ENCODE data around the gene CPED1. TPM values are rescaled to one million over a fixed set of nuclear protein-coding genes. Genes with fewer than 3 reads are reported as not detected.

The CPED1 gene
- total RNA-seq, 3 donors from 2014 or later (not counting 1 experiment from before 2014, with no cell fraction given) = 0.50 to 1.3 (median 0.96) TPM

GRCh38 chr7:121195010-121195409 is 206.5 kb downstream of the CPED1 start:
- ATAC-seq = no peak
- no peak overlapping the region for H3K4me3 ChIP-seq (ENCODE audit: low read length)
- H3K27ac Mint-ChIP-seq = no peak overlapping the region

GRCh38 chr7:121195874-121196273 is 207.4 kb downstream of the CPED1 start:
- H3K27ac Mint-ChIP-seq = no peak overlapping the region
- H3K9me3 Mint-ChIP-seq = no peaks in the 10 kb centered on the region
- H3K4me1 Mint-ChIP-seq = no peaks in the 10 kb centered on the region
- H3K36me3 ChIP-seq (ENCODE audit: control insufficient read depth, insufficient read depth, low read length) = no peaks in the 10 kb centered on the region
- H3K4me3 Mint-ChIP-seq = no peak overlapping the region
- no peaks in the 10 kb centered on the region for H3K9me3 ChIP-seq (ENCODE audit: control insufficient read depth, insufficient read depth, low read length)
- intact Hi-C loops (cut with micrococcal nuclease) = no loop called here
- H3K27ac ChIP-seq (ENCODE audit: low read length) = no peak overlapping the region
- ATAC-seq = no peak
- H3K4me1 ChIP-seq (ENCODE audit: control insufficient read depth, insufficient read depth, low read length) = no peaks in the 10 kb centered on the region
- no peak for DNase-seq
- no peaks in the 10 kb centered on the region for H3K27me3 Mint-ChIP-seq (ENCODE audit: low read depth in 2 of 2)
- WGBS (ENCODE audit: insufficient coverage) = 79% methylated on average over 3 of the region's 3 CpGs
- no peaks in the 10 kb centered on the region for H3K27me3 ChIP-seq (ENCODE audit: control insufficient read depth, insufficient read depth, low read length)
- H3K4me3 ChIP-seq (ENCODE audit: low read length) = no peak overlapping the region
- TF ChIP-seq CTCF (IDR thresholded peaks at IDR 0.05) = no peak
- no peaks in the 10 kb centered on the region for H3K36me3 Mint-ChIP-seq

More at GRCh38 chr7:121195010-121195409, 206.5 kb downstream of the CPED1 start:
- H3K36me3 ChIP-seq (ENCODE audit: control insufficient read depth, insufficient read depth, low read length) = no peaks in the 10 kb centered on the region
- no peaks in the 10 kb centered on the region for H3K9me3 ChIP-seq (ENCODE audit: control insufficient read depth, insufficient read depth, low read length)
- H3K9me3 Mint-ChIP-seq = no peaks in the 10 kb centered on the region
- TF ChIP-seq CTCF (IDR thresholded peaks at IDR 0.05) = no peak
- no peak overlapping the region for H3K4me3 Mint-ChIP-seq
- no peak overlapping the region for H3K27ac ChIP-seq (ENCODE audit: low read length)
- intact Hi-C loops (cut with micrococcal nuclease) = no loop called here
- no peaks in the 10 kb centered on the region for H3K4me1 ChIP-seq (ENCODE audit: control insufficient read depth, insufficient read depth, low read length)
- H3K27me3 Mint-ChIP-seq (ENCODE audit: low read depth in 2 of 2) = peaks cover 0 to 1% of the 10 kb centered on the region in 2 donors
- H3K4me1 Mint-ChIP-seq = no peaks in the 10 kb centered on the region
- no peaks in the 10 kb centered on the region for H3K36me3 Mint-ChIP-seq
- no peak for DNase-seq
- no peaks in the 10 kb centered on the region for H3K27me3 ChIP-seq (ENCODE audit: control insufficient read depth, insufficient read depth, low read length)

GRCh38 chr7:121196286-121196685 is 207.8 kb downstream of the CPED1 start:
- Mint-ChIP-seq H3K4me3 (no peak overlapping the region), H3K4me1 (no peaks in the 10 kb centered on the region), H3K9me3 (no peaks in the 10 kb centered on the region), H3K36me3 (no peaks in the 10 kb centered on the region), H3K27me3 (ENCODE audit: low read depth in 2 of 2) (no peaks in the 10 kb centered on the region), H3K27ac (no peak overlapping the region)
- intact Hi-C loops (cut with micrococcal nuclease) = no loop called here
- no peak overlapping the region for H3K27ac ChIP-seq (ENCODE audit: low read length)
- no peaks in the 10 kb centered on the region for H3K4me1 ChIP-seq (ENCODE audit: control insufficient read depth, insufficient read depth, low read length)
- TF ChIP-seq CTCF (IDR thresholded peaks at IDR 0.05) = no peak
- no peaks in the 10 kb centered on the region for H3K27me3 ChIP-seq (ENCODE audit: control insufficient read depth, insufficient read depth, low read length)
- H3K36me3 ChIP-seq (ENCODE audit: control insufficient read depth, insufficient read depth, low read length) = no peaks in the 10 kb centered on the region
- ATAC-seq (no peak), DNase-seq (no peak)
- H3K4me3 ChIP-seq (ENCODE audit: low read length) = no peak overlapping the region
- H3K9me3 ChIP-seq (ENCODE audit: control insufficient read depth, insufficient read depth, low read length) = no peaks in the 10 kb centered on the region

- H3K27ac Mint-ChIP-seq = no peak overlapping the region
- H3K27me3 Mint-ChIP-seq (ENCODE audit: low read depth in 2 of 2) = no peaks in the 10 kb centered on the region
- DNase-seq (no peak), ATAC-seq (no peak)
- H3K27me3 ChIP-seq (ENCODE audit: control insufficient read depth, insufficient read depth, low read length) = no peaks in the 10 kb centered on the region
- no peaks in the 10 kb centered on the region for H3K4me1 ChIP-seq (ENCODE audit: control insufficient read depth, insufficient read depth, low read length)
- no peak for TF ChIP-seq CTCF (IDR thresholded peaks at IDR 0.05)
- H3K4me3 ChIP-seq (ENCODE audit: low read length) = no peak overlapping the region
- H3K9me3 ChIP-seq (ENCODE audit: control insufficient read depth, insufficient read depth, low read length) = no peaks in the 10 kb centered on the region
- H3K4me1 Mint-ChIP-seq = no peaks in the 10 kb centered on the region
- no peaks in the 10 kb centered on the region for H3K36me3 ChIP-seq (ENCODE audit: control insufficient read depth, insufficient read depth, low read length)
- intact Hi-C loops (cut with micrococcal nuclease) = no loop called here
- no peaks in the 10 kb centered on the region for H3K9me3 Mint-ChIP-seq
- H3K36me3 Mint-ChIP-seq = no peaks in the 10 kb centered on the region
- 84% methylated on average over 3 of the region's 3 CpGs for WGBS (ENCODE audit: insufficient coverage)
- H3K4me3 Mint-ChIP-seq = no peak overlapping the region
- no peak overlapping the region for H3K27ac ChIP-seq (ENCODE audit: low read length)
Measured at GRCh38 chr7:121197455-121197854, 208.9 kb downstream of the CPED1 start.

All from natural killer cell (primary cell).